ENCODE measurements around the gene CCDC146. TPM values are rescaled to one million over a fixed set of nuclear protein-coding genes. Genes with fewer than 3 reads are reported as not detected.
"Not testable (repeated sequence)": the region's sequence is repeated elsewhere in the genome, so short reads cannot be mapped to it uniquely, and the experiment has no call there.

Gene CCDC146
- total RNA-seq, 1 donor from 2014 or later = 4.5 TPM

- not testable (repeated sequence) for H3K4me3 Mint-ChIP-seq (ENCODE audit: unreplicated experiment); H3K4me1 Mint-ChIP-seq (ENCODE audit: unreplicated experiment); H3K27me3 Mint-ChIP-seq (ENCODE audit: unreplicated experiment); H3K9me3 Mint-ChIP-seq (ENCODE audit: unreplicated experiment); H3K27ac Mint-ChIP-seq (ENCODE audit: unreplicated experiment); H3K36me3 Mint-ChIP-seq (ENCODE audit: low read depth, unreplicated experiment); DNase-seq (ENCODE audit: low spot score)
Measured at GRCh38 chr7:77107659-77108058, 14.8 kb upstream of the CCDC146 start.

- not testable (repeated sequence) for DNase-seq (ENCODE audit: low spot score); H3K36me3 Mint-ChIP-seq (ENCODE audit: low read depth, unreplicated experiment)
Measured at GRCh38 chr7:77108362-77108761, 14.1 kb upstream of the CCDC146 start.

GRCh38 chr7:77112719-77113306 is 9.6 kb upstream of the CCDC146 start:
- H3K36me3 Mint-ChIP-seq (ENCODE audit: low read depth, unreplicated experiment); DNase-seq (ENCODE audit: low spot score); H3K27ac Mint-ChIP-seq (ENCODE audit: unreplicated experiment); H3K4me3 Mint-ChIP-seq (ENCODE audit: unreplicated experiment); H3K9me3 Mint-ChIP-seq (ENCODE audit: unreplicated experiment); H3K27me3 Mint-ChIP-seq (ENCODE audit: unreplicated experiment); H3K4me1 Mint-ChIP-seq (ENCODE audit: unreplicated experiment): not testable (repeated sequence)

More at GRCh38 chr7:77108362-77108761, 14.1 kb upstream of the CCDC146 start:
- not testable (repeated sequence) for H3K27ac Mint-ChIP-seq (ENCODE audit: unreplicated experiment); H3K4me1 Mint-ChIP-seq (ENCODE audit: unreplicated experiment); H3K9me3 Mint-ChIP-seq (ENCODE audit: unreplicated experiment); H3K4me3 Mint-ChIP-seq (ENCODE audit: unreplicated experiment); H3K27me3 Mint-ChIP-seq (ENCODE audit: unreplicated experiment)

GRCh38 chr7:77125486-77125885 is 3.1 kb downstream of the CCDC146 start:
- H3K4me3 Mint-ChIP-seq (ENCODE audit: unreplicated experiment); DNase-seq (ENCODE audit: low spot score); H3K36me3 Mint-ChIP-seq (ENCODE audit: low read depth, unreplicated experiment); H3K4me1 Mint-ChIP-seq (ENCODE audit: unreplicated experiment); H3K27ac Mint-ChIP-seq (ENCODE audit: unreplicated experiment); H3K27me3 Mint-ChIP-seq (ENCODE audit: unreplicated experiment); H3K9me3 Mint-ChIP-seq (ENCODE audit: unreplicated experiment): not testable (repeated sequence)

- not testable (repeated sequence) for H3K4me1 Mint-ChIP-seq (ENCODE audit: unreplicated experiment); DNase-seq (ENCODE audit: low spot score); H3K27ac Mint-ChIP-seq (ENCODE audit: unreplicated experiment); H3K36me3 Mint-ChIP-seq (ENCODE audit: low read depth, unreplicated experiment); H3K4me3 Mint-ChIP-seq (ENCODE audit: unreplicated experiment); H3K9me3 Mint-ChIP-seq (ENCODE audit: unreplicated experiment); H3K27me3 Mint-ChIP-seq (ENCODE audit: unreplicated experiment)
Measured at GRCh38 chr7:77127009-77127408, 4.6 kb downstream of the CCDC146 start.

GRCh38 chr7:77128582-77129410 is 6.4 kb downstream of the CCDC146 start:
- DNase-seq (ENCODE audit: low spot score); H3K4me1 Mint-ChIP-seq (ENCODE audit: unreplicated experiment); H3K36me3 Mint-ChIP-seq (ENCODE audit: low read depth, unreplicated experiment); H3K9me3 Mint-ChIP-seq (ENCODE audit: unreplicated experiment); H3K27ac Mint-ChIP-seq (ENCODE audit: unreplicated experiment); H3K27me3 Mint-ChIP-seq (ENCODE audit: unreplicated experiment); H3K4me3 Mint-ChIP-seq (ENCODE audit: unreplicated experiment): not testable (repeated sequence)

GRCh38 chr7:77131781-77132180 is 9.4 kb downstream of the CCDC146 start:
- not testable (repeated sequence) for H3K27ac Mint-ChIP-seq (ENCODE audit: unreplicated experiment); H3K4me3 Mint-ChIP-seq (ENCODE audit: unreplicated experiment); H3K36me3 Mint-ChIP-seq (ENCODE audit: low read depth, unreplicated experiment); DNase-seq (ENCODE audit: low spot score); H3K4me1 Mint-ChIP-seq (ENCODE audit: unreplicated experiment); H3K9me3 Mint-ChIP-seq (ENCODE audit: unreplicated experiment); H3K27me3 Mint-ChIP-seq (ENCODE audit: unreplicated experiment)

GRCh38 chr7:77138668-77139067 is 16.3 kb downstream of the CCDC146 start:
- H3K4me1 Mint-ChIP-seq (ENCODE audit: unreplicated experiment); DNase-seq (ENCODE audit: low spot score); H3K4me3 Mint-ChIP-seq (ENCODE audit: unreplicated experiment); H3K36me3 Mint-ChIP-seq (ENCODE audit: low read depth, unreplicated experiment); H3K9me3 Mint-ChIP-seq (ENCODE audit: unreplicated experiment); H3K27me3 Mint-ChIP-seq (ENCODE audit: unreplicated experiment); H3K27ac Mint-ChIP-seq (ENCODE audit: unreplicated experiment): not testable (repeated sequence)

GRCh38 chr7:77140291-77140690 is 17.9 kb downstream of the CCDC146 start:
- H3K27me3 Mint-ChIP-seq (ENCODE audit: unreplicated experiment); H3K36me3 Mint-ChIP-seq (ENCODE audit: low read depth, unreplicated experiment); H3K9me3 Mint-ChIP-seq (ENCODE audit: unreplicated experiment); H3K4me1 Mint-ChIP-seq (ENCODE audit: unreplicated experiment); H3K4me3 Mint-ChIP-seq (ENCODE audit: unreplicated experiment); DNase-seq (ENCODE audit: low spot score); H3K27ac Mint-ChIP-seq (ENCODE audit: unreplicated experiment): not testable (repeated sequence)

GRCh38 chr7:77152232-77152631 is 29.8 kb downstream of the CCDC146 start:
- not testable (repeated sequence) for H3K27me3 Mint-ChIP-seq (ENCODE audit: unreplicated experiment); H3K4me1 Mint-ChIP-seq (ENCODE audit: unreplicated experiment); H3K4me3 Mint-ChIP-seq (ENCODE audit: unreplicated experiment); H3K36me3 Mint-ChIP-seq (ENCODE audit: low read depth, unreplicated experiment); DNase-seq (ENCODE audit: low spot score); H3K27ac Mint-ChIP-seq (ENCODE audit: unreplicated experiment); H3K9me3 Mint-ChIP-seq (ENCODE audit: unreplicated experiment)

- H3K27ac Mint-ChIP-seq (ENCODE audit: unreplicated experiment) = peak overlapping the region; percentile 48
- H3K36me3 Mint-ChIP-seq (ENCODE audit: low read depth, unreplicated experiment); H3K4me1 Mint-ChIP-seq (ENCODE audit: unreplicated experiment); H3K4me3 Mint-ChIP-seq (ENCODE audit: unreplicated experiment); H3K9me3 Mint-ChIP-seq (ENCODE audit: unreplicated experiment); H3K27me3 Mint-ChIP-seq (ENCODE audit: unreplicated experiment); DNase-seq (ENCODE audit: low spot score): not testable (repeated sequence)
Measured at GRCh38 chr7:77154917-77155464, 32.6 kb downstream of the CCDC146 start.
